CD4-positive, alpha-beta T cell treated with Interleukin-17A for 1 hour (primary cell): ENCODE measurements around the gene MCF2L2.
"Not testable (repeated sequence)": the region's sequence is repeated elsewhere in the genome, so short reads cannot be mapped to it uniquely, and the experiment has no call there.

Experiments used
- DNase-seq: peaks from one replicate; pipeline ENCODE4 v3.0.0-alpha.2; 2020

Gene MCF2L2

DNA sequence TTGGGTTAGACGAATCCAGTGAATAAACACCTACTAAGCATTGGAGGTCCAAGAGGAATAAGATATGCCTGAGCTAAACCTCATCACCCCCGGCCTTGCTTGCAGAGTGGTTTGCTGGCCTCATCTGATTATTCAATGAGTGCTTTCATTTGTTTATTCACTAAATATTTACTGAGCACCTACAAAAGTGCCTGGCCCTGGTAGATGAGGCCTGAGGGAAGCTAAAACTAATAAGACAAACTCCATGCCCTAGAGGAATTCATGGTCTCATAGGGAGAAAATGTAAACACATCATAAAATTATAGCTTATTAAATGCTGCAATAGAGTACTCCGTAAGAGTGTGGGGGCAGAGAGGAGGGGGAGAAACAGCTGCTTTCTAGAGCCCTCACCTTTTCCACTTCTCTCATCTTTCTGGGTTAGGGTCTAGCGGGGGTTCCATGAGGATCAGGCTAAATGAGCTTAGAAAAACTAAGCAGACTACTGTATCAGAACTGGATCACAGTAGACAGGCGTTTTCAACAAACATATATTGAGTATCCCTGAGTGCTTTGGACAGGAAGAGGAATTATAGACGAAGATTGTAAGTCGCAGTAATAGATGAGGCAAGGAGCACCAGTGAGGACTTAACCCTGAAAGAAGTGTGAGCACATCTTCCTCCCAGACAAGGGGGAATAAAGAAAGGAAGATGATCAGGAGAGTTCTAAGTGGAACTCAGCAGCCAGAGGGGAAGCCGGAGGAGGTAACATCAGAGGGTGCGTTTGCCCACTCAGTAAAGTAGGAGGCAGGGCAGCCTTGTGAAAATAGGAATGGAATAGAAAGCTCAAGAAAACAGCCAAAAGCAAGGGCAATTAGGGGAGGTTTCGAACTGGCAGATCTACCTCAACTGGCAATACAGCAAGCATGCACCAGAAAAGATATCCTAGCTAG lies 234.4 kb downstream of the MCF2L2 start:
- DNase-seq: no peak

DNA sequence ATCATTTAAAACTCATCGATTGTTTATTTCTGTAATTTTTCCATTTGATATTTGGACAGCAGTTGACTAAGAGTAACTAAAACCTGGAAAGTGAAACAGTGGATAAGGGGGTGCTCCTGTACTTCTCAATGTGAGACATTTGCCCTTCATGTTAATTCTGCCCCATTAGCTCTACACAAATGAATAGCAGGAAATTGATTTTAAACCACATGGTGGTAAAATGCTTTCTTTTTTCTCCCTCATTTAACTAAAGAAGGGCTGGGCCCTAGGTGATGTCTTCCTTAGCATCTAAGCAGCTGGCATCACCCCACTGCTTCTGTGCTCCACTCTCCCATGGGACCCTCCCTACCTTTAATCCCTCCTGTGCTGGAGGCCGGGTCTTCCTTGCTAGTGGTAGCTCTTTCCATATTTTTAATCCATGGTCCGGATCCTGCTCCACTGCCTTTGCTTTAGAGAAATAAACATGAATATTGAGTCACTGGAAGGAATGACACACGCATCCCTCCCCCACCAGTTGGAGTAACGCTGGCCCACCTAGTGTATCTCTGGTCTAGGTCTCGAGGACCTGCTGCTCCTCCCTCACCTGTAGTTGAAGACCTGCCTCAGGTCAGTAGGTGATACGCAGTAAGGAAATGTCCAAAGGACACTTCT lies 235.6 kb downstream of the MCF2L2 start:
- DNase-seq: no peak

DNA sequence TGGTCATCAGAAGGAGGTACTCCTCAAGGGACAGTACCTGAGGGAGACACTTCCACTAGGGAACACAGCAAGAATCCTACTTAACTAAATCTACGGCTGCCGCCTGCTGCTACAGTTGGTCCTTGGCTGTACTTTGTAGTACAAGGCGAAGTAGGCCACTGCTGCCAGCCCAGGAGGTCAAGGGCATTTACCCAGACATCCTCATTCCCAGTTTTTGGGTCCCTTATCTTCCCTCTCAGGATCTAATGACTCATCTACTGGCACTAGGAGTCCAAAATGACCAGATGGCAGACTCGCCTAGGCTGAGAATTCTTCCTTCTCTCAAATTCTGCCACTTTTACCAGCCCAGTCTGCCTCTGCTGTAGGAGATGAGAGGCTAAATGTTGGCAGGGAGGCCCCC lies 238.8 kb downstream of the MCF2L2 start:
- DNase-seq: no peak

DNA sequence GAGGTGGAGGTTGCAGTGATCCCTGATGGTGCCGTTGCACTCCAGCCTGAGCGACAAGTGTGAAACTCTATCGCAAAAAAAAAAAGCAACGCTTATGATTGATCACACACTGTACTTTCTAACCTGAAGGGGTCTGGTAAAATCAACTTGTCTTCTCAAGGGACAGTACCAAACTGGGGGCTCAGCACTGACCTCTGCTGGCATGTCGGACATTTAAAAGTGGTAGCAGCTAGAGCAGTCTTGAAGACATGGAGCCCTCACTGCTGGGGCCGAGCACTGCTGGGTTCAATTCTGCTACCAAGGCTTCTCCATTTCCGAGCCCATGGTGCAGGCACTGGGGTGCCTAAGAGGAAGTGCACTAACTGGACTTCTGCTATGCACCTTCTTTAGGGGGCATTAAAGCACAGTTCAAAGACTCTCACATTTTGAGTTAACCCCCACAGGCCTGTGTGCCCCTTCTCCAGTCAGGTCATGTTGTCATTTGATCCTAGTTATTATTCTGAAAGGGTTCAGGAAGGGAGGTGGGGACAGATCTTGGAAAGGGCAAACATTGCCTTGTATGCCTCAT lies 239.4 kb downstream of the MCF2L2 start:
- peak; percentile 31 for DNase-seq

DNA sequence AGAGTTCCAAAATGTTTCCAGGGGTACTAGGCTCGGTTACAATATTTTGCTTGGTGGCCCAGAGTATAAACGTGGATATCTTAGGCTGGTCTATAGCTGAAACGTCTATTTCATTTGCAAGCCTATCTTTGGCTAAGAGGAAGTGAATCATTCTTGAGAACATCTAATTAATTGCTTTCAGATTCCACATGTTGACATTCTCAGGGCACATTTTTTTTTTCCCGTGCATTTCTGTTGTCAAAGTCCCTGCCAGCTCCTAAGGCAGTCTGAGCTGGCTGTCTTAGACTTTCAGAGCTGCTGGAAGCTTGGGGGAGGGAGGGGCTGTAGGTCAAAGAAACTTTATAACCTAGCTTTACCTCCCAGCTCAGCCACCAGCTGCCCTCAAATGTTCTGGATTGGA lies 242.7 kb downstream of the MCF2L2 start:
- no peak for DNase-seq

DNA sequence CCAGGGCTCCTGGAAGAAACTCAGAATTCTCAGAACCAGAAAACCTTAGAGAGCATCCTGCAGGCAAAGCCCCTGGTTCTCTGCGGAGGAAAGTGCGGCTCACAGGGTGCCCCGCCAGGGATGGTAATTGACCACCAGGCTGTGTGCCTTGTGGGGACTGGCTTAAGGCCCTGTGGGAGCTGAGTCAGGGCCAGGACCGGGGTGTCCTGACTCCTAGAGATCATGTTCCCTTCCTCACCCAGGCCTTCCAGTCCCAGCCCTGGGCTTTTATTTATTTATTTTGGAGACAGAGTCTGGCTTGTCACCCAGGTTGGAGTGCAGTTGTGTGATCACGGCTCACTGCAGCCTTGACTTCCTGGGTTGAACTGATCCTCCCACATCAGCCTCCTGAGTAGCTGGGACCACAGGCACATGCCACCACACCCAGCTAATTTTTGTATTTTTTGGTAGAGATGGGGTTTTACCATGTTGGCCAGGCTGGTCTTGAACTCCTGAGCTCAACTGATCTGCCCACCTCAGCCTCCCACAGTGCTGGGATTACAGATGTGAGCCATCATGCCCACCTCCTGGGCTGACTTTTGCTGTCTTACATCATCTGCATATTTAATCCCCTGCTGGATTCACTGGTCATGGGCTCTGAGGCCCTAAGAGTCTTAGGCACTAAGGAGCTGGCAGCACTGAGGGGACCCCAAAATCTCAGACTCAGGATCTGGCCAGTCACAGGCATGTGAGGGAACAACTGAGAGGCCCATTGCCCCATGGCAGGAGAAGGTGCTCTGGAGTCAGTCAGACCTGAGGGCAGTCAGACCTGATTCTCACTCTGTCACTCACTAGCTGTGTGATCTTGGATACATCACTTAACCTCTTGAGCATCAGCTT lies 245.4 kb downstream of the MCF2L2 start:
- no peak for DNase-seq

DNA sequence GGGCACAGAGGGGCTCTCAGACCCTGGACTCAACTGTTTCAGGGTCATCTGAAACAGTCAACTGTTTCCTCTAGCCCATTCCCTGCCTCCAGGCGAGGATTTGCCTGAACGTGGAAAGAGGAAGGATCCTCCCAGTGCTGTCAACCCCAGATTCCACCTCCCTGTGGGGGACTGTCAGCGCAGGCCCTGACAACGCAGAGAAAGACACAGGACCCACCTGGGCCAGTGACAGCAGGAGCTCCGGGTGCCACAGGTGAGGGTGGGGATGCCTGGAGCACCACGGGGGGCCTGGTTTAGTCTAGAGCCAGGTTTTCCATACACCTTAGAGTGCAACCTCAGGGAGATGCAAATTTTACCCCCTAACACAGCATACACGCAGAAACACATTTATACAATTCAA lies 246.3 kb downstream of the MCF2L2 start:
- no peak for DNase-seq

DNA sequence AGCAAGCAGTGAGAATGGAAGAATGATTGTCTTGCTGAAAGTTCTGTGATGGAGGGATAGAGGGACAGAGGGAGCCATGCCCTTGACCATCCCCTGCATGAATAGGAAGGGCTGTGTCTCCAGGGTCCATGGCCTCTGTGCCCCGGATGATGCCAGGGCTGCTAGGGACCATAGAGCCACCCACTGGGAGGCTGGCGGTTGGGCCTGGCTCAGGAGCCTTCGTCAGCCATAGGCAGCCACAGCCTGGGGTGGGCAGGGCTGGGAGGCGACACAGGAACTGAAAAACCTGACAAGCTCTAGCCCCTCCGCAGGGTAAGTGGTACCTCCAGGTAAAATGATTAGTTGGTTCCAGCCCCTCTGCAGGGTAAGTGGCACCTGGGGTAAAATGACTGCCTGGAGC lies 246.8 kb downstream of the MCF2L2 start:
- DNase-seq: no peak

DNA sequence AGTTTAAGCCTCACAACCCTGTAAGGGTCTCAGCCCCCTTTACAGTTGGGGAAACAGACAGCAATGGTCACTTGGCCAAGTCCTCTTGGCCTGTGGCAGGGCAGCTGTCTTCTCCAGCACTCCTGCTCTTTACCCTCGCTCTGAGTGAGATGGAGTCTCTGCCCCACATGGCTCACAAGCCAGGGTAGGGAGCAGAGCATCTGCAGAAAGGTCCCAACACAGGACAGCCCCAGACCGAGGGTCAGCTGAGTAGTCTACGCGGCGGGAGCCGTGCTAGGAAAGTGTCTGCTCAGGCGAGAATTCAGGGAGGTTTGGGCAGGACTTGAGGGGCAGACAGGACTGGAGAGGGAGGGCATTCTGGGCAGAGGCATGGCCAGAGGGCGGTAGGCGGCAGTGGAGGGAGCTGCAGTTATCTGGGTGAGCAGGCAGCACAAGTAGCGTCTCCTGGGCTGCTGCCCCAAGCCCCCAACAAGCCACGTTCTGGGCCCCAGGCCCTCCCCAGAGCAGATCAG lies 247.6 kb downstream of the MCF2L2 start:
- DNase-seq: no peak

DNA sequence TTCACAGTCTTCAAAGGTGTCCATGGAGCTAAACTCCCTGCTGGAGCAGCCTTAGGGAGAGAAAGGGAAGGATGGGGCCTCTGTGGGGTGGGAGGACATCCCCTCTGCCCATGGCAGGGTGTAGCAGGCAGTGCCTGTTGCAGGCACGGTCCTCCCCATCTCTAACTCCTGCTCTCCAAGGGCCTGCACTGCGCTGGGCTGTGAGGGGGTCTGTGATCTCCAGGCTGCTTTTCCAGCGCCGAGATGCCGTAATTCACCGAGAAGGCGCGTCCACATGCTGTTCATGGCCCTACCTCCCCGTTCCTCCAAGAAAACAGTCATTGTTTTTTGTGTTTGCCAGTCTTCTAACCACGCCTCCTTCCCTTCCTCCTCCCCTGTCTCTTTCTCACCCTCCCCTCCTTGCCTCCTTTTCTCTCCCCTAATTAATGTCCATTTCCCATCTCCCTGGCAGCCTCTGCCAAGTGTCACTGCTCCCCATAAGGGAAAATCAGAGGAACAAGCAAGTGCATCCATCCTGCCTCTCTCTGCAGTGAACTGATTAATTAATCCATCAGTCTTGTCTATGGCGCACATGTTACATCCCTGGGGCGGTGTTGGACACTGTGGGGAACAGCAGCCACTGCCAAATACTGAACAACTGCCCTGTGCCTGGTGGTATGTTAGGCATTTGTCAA lies 248.2 kb downstream of the MCF2L2 start:
- no peak for DNase-seq

DNA sequence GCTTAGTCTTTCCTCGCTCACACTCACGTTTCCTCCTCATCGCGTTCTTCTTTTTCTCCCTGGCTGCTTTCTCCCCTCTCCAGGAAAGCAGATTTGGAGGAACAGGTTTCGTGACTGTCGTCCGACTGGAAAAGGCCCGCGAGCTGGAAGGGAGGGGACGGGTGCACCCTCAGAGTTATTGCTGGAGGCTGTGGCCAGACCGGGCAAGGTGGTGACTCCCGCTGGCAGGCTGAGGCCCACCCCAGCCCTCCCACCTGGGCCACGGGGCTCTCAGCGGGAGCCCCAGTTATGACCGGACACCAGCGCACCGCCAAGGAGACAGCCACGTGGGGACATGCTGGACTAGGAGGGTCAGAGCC lies 248.9 kb downstream of the MCF2L2 start:
- not testable (repeated sequence) for DNase-seq

DNA sequence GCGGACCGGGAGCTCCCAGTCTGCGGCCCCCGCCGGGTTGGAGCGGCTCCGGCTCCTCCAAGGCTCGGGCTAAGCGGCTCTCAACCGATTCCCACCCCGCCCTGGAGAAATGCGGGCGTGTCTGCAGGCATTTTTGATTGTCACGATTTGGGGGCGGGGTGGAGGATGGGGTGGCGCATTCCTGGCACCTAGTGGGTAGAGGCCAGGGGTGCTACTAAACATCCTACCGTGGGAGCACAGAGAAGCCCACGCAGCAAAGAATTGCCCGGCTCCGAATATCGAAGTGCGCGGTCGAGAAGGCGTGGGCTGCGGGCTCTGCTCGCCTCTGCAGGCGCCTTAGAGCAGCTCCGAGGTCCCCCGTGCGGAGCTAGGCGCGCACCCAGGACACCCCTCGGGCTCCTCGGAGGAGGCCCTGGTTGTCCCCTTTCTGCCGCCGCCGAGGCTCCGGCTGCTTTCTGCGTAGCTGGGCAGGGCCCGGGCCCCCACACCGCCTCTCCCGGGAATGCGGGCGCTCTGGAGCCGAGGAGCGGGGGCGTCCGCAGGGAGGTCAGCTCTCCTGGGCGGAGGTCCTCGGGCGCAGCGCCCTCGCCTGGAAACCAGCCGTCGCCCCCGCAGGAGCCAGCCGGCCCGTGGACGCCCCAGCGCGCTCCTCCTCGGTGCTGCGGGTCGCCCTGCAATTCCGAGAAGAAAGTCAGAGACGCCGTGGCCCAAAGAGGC lies 249.4 kb downstream of the MCF2L2 start:
- peak; percentile 25 for DNase-seq

DNA sequence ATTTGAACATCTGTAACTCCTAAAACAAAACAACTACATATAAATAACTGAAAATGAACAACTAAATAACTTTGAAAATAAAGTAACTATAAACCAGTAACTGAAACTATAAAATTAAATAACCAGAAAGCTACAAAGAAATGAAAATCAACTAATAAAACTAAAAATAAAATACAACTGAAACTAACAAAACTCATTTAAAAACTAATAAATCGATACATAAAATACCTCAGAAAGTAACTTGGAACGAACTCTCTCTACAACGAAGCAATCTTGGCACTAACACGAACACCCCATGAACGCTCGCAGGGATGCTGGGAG lies 249.9 kb downstream of the MCF2L2 start:
- DNase-seq: no peak

DNA sequence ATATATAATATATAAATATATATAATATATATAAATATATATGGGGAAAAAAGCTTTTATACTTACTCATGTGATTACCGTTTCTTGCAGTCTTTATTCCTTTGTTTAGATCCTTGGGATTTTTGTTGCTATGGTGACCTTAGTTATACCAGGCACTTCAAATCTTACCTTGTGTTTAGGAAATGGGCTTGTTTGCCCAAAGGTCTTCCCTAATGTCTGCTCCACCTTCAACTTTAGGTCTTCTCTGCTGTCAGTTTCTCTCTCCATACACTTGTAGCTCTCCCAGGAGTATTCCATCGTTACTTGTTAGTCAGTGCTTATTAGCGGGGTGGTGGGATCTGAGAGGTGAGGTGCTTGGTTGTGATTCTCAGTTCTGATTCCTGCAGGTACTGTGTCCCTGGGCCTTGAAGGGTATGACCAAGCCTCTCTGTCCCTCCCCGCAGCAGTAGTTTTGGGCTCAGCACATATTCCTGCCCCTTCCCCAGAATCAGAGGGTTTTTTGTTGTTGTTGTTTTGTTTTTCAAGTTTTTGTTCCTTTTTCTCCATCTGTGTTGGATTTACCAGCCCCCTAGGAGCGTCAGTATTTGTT lies 256.3 kb downstream of the MCF2L2 start:
- no peak for DNase-seq

DNA sequence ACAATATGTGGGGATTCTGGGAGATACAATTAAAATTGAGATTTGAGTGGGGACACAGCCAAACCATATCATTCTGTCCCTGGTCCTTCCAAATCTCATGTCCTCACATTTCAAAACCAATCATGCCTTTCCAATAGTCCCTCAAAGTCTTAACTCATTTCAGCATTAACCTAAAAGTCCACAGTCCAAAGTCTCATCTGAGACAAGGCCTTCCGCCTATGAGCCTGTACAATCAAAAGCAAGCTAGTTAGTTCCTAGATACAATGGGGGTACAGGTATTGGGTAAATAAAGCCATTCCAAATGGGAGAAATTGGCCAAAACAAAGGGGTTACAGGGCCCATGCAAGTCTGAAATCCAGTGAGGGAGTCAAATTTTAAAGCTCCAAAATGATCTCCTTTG lies 260.4 kb downstream of the MCF2L2 start:
- not testable (repeated sequence) for DNase-seq

DNA sequence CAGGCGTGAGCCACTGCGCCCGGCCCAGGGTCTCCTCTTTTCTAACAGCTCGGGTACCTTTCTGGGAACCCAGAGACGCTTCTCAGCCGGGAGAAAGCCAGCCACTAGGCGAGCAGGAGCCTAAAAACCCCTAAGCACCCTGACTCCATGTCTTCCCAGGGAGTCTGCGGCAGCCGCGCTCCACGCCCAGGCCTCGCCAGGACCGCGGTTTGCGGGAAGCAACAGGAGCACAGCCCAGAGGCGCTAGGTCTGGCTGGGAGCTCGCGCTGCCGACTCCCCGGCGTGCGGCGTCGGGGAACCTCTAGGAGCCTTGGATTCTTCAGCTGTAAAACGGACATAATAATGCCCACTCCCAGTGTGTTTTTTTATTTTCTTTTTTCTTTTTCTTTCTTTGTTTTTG lies 264.9 kb downstream of the MCF2L2 start:
- no peak for DNase-seq

DNA sequence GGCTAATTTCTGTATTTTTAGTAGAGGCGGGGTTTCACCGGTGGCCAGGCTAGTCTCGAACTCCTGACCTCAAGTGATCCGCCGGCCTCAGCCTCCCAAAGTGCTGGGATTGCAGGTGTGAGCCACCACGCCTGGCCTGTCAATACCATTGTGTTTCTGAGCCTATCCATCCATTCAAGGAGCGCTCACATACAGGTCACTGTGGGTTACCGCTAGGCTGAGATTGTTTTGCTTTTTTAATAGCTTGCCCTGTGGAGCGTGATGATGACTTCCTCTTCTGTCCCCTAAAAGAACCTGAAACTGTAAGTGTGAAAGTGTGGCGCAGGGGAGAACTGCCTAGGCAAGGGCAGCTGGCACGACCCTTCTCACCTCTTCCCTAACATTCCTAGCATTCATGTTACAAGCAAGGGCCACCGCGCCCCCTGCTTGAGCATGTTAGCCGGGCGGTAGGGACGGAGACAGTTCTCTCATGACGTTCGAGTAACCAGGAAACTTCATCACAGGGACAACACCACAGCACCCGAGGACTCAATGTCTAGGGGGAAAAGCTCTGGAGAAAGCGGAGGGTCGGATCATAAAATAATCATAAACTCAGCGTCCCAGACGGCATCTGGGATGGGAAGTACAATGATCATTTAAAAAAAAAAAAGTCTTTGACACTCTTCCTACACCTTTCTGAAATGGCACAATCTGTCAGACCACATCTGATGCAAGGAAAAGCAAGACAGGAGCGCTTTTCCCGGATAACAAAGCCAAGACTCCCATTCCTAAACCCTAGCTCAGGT lies 266.7 kb downstream of the MCF2L2 start:
- DNase-seq: peak; percentile 32

DNA sequence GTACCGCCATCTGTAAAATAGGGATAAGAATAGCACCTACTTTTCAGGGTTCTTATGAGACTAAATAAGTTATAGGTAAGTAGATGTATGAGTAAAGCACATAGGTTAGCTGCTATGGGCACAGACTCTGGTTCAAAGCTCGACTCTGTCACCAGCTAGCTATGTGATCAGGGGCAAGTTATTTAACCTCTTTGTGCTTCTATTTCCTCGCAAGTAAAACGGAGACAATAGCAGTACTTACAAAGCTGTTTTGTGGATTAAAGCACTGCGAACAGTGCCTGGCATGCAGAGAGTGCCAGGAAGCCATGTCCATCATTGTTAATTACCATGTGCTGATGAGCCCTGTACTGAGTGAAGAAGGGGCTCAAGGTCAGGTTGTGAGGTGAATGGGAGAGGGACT lies 267.8 kb downstream of the MCF2L2 start:
- DNase-seq: no peak

DNA sequence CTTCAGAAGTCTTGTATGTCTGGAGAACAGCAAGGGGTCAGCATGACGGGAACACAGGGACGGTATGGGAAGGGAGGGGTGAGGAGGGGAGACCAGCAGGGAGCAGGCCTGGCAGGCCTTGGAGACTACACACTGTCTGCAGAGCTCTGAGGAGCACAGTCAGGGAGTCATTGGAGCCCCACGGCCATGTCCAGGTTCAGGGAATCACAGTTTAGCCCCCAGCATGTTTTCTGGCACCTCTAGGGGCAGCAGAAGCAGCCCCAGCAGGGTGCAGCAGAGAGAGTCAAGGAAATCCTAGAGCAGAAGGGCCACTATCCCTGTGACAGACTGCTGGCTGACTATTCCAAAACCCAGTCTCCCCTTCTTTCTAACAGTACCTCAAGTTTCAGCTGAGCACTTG lies 269.1 kb downstream of the MCF2L2 start:
- no peak for DNase-seq

DNA sequence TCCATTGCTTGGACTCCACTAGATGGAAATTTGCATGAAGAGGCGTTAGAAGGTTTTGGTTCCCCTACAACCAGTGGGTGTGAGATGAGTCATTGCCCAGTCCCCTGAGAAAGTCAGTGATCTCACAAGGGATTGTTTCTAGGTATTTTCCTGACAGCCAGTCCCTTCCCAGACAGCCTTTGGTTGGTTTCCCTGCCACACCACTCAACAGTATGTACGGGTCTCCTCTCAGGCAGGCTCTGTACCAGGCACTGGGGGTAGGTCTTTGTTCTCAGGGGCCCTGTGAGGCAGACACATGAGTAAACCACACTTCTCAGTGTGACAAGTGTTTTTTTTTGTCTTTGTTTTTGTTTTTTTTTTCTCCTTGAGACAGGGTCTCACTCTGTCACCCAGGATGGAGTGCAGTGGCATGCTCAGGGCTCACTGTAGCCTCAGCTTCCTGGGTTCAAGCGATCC lies 269.8 kb downstream of the MCF2L2 start:
- peak; percentile 6 for DNase-seq
